GM12878 (cell line): ENCODE data around the gene XPO5. TPM values are rescaled to one million over a fixed set of nuclear protein-coding genes. Genes with fewer than 3 reads are reported as not detected.

Experiments used
- ATAC-seq: fragments of 200-7000 bp; cut with Tn5 transposase; 3 replicates; pipeline ENCODE4 v1.9.1; 2020; ENCODE audit warnings: mild to moderate bottlenecking, moderate library complexity
- BruUV-seq: library from RNA; stranded (reverse); fragments of 400-500 nt; replicated peaks from 2 replicates; lab custom pipeline; 2021; lab: Mats Ljungman, UMichigan
- CTCF ChIA-PET: fragments of 300-600 bp; sonication (Branson Sonifier 250); formaldehyde crosslinking; extraction: SDS; loops from one replicate; lab custom pipeline; 2021; ENCODE audit warnings: inconsistent platforms; lab: Yijun Ruan, JAX
- POLR2A ChIA-PET: fragments of 350-600 bp; formaldehyde crosslinking; extraction: SDS; loops from one replicate; lab custom pipeline; 2021; ENCODE audit warnings: inconsistent platforms; lab: Charles Lee
- RAD21 ChIA-PET: fragments of 300-600 bp; sonication (Branson Sonifier 250); formaldehyde crosslinking; loops from one replicate; lab custom pipeline; 2023; ENCODE audit warnings: antibody characterized with exemption; ENCODE audit not compliant: unreplicated experiment; lab: Charles Lee
- SMC1A ChIA-PET: fragments of 300-600 bp; sonication (Branson Sonifier 250); formaldehyde crosslinking; loops from one replicate; lab custom pipeline; 2023; ENCODE audit not compliant: unreplicated experiment, uncharacterized antibody; lab: Charles Lee
- DNase-seq: peaks from one replicate; pipeline ENCODE4 v3.0.0-alpha.2; 2011; ENCODE audit warnings: low read depth, low spot score
- FAIRE-seq: peaks from 3 replicates; lab custom pipeline; 2011; peaks lifted over from hg19 to GRCh38; lab: Jason Lieb, UNC
- H2AFZ ChIP-seq: 2 replicates; pipeline ENCODE4 v1.6.0; 2011; ENCODE audit warnings: low read depth, low read length, control low read depth; ENCODE audit not compliant: control insufficient read depth
- H3K27ac ChIP-seq: 2 replicates; pipeline ENCODE4 v1.5.1; 2011; ENCODE audit warnings: control low read depth; ENCODE audit not compliant: control insufficient read depth, insufficient read depth
- H3K27me3 ChIP-seq, 2 experiments: replicated peaks in 1 of 2; 2 replicates each; pipeline versions ENCODE4 v1.6.0 to v1.6.1; 2011; ENCODE audit warnings: low read length in 1 of 2; ENCODE audit not compliant: control insufficient read depth in 2 of 2, insufficient read depth in 2 of 2
- H3K36me3 ChIP-seq, 2 experiments: 2 replicates each; pipeline ENCODE4 v1.5.1; 2011; ENCODE audit warnings: low read length in 1 of 2; ENCODE audit not compliant: control insufficient read depth in 2 of 2, insufficient read depth in 2 of 2
- H3K4me1 ChIP-seq: 2 replicates; pipeline ENCODE4 v1.6.1; 2011; ENCODE audit warnings: mild to moderate bottlenecking, low read length, moderate library complexity, mixed read lengths; ENCODE audit not compliant: control insufficient read depth, insufficient read depth
- H3K4me2 ChIP-seq: 2 replicates; pipeline ENCODE4 v1.6.0; 2011; ENCODE audit warnings: control low read depth; ENCODE audit not compliant: control insufficient read depth, insufficient read depth
- H3K4me3 ChIP-seq: fragments of 200-600 bp; sonication (generic); 2 replicates; pipeline ENCODE4 v1.5.1; 2016
- H3K79me2 ChIP-seq: 2 replicates; pipeline ENCODE4 v1.6.0; 2011; ENCODE audit warnings: low read length; ENCODE audit not compliant: control insufficient read depth, insufficient read depth
- H3K9ac ChIP-seq: 2 replicates; pipeline ENCODE4 v1.8.0; 2011; ENCODE audit warnings: low read length, control low read depth, mixed read lengths; ENCODE audit not compliant: control insufficient read depth, insufficient read depth
- H3K9me3 ChIP-seq: replicated peaks from 3 replicates; pipeline ENCODE4 v1.5.1; 2011; ENCODE audit warnings: mild to moderate bottlenecking, low read length; ENCODE audit not compliant: control insufficient read depth, insufficient read depth
- H4K20me1 ChIP-seq: 2 replicates; pipeline ENCODE4 v1.6.0; 2011; ENCODE audit not compliant: control insufficient read depth, insufficient read depth
- ASH2L ChIP-seq: fragments of 300-600, 200-600 bp; sonication (generic); IDR thresholded peaks from 2 replicates; pipeline ENCODE4 v1.6.1; 2017; ENCODE audit warnings: low read depth, mild to moderate bottlenecking, borderline replicate concordance
- DPF2 ChIP-seq: fragments of 450-650 bp; IDR thresholded peaks from 2 replicates; pipeline ENCODE4 v1.6.1; 2017; ENCODE audit warnings: mild to moderate bottlenecking
- EED ChIP-seq: sonication (generic); IDR thresholded peaks from 2 replicates; pipeline ENCODE4 v1.6.1; 2016; ENCODE audit warnings: antibody characterized with exemption, low read depth
- GATAD2B ChIP-seq: fragments of 450-650 bp; conservative IDR thresholded peaks from 2 replicates; pipeline ENCODE4 v1.6.1; 2017; ENCODE audit warnings: low read depth, mild to moderate bottlenecking, moderate library complexity
- MTA2 ChIP-seq: fragments of 450-650 bp; IDR thresholded peaks from 2 replicates; pipeline ENCODE4 v1.6.1; 2016; ENCODE audit warnings: low read depth, mild to moderate bottlenecking, moderate library complexity
- MYB ChIP-seq: fragments of 150-350 bp; IDR thresholded peaks from 2 replicates; pipeline ENCODE4 v1.6.1; 2014; ENCODE audit warnings: mild to moderate bottlenecking, low read depth, low read length, borderline replicate concordance
- TCF7 ChIP-seq: IDR thresholded peaks from 2 replicates; pipeline ENCODE4 v1.6.1; 2014; ENCODE audit warnings: antibody characterized with exemption, borderline replicate concordance
- ZNF274 ChIP-seq: IDR thresholded peaks from one replicate; pipeline ENCODE4 v1.8.0; 2011; ENCODE audit not compliant: insufficient read length, insufficient read depth
- ZNF384 ChIP-seq: IDR thresholded peaks from 2 replicates; pipeline ENCODE4 v1.6.1; 2012; ENCODE audit warnings: low read depth, mild to moderate bottlenecking, low read length, improper control_type of control experiment, borderline replicate concordance
- ZNF687 ChIP-seq: fragments of 450-650 bp; IDR thresholded peaks from 2 replicates; pipeline ENCODE4 v1.6.1; 2017; ENCODE audit warnings: mild to moderate bottlenecking, moderate library complexity
- WGBS: methylation state at CpG from one replicate; pipeline ENCODE4 v1.1.6; 2016; ENCODE audit warnings: low lambda C conversion rate; ENCODE audit not compliant: insufficient replicate concordance, insufficient coverage; ENCODE audit errors: missing lambda C conversion rate; 5-methylcytosine and 5-hydroxymethylcytosine counted together
- in situ Hi-C: fragments of 300-500 bp; cut with MboI; formaldehyde crosslinking; loops from 9 replicates; pipeline ENCODE4 v1.14.3; 2018; ENCODE audit warnings: mixed read lengths
- intact Hi-C: fragments of 100-400 bp; cut with micrococcal nuclease; formaldehyde crosslinking; loops from one replicate; pipeline ENCODE4 v1.14.2; 2022; ENCODE audit not compliant: unreplicated experiment
- polyA plus RNA-seq, 11 experiments: library from polyadenylated mRNA; depleted of rRNA in 4 of 11; unstranded in 6 of 11; stranded (reverse) in 5 of 11; fragments of >200 nt; fragmentation: Nextera tagmentation in 4 of 11; fragmentation: Illumina TruSeq in 1 of 11; extraction: Ambion mirVana in 4 of 11; extraction: Trizol in 1 of 11; gene quantifications; 1 replicate in 1 of 11; 2 replicates in 10 of 11; pipeline versions ENCODE4 v1.2.1 to v1.2.3, GENCODE V29; 2011 to 2016; ENCODE audit warnings: inconsistent platforms in 2 of 11, missing spikeins in 2 of 11, low read depth in 1 of 11
- total RNA-seq, 4 experiments: library from RNA; depleted of rRNA in 3 of 4; stranded (reverse); fragments of >200 nt in 3 of 4; fragmentation: Illumina TruSeq in 1 of 4; extraction: Trizol in 1 of 4; gene quantifications; 2 replicates each; pipeline versions ENCODE4 v1.2.1 to v1.2.3, GENCODE V29; 2013 to 2021
- TF ChIP-seq, protein P1 (sequence below): IDR thresholded peaks from 2 replicates; pipeline ENCODE4 v1.6.1; 2012; ENCODE audit warnings: low read length, inconsistent platforms
- TF ChIP-seq, protein P2 (sequence below): IDR thresholded peaks from 2 replicates; pipeline ENCODE4 v1.6.1; 2011; ENCODE audit warnings: low read depth, mild to moderate bottlenecking, low read length, moderate library complexity, borderline replicate concordance; ENCODE audit errors: extremely low read depth

The XPO5 gene
- total and polyA plus RNA-seq, 10 of the 15 experiments (the other 5 are each of a cell fraction or from before 2014, with no cell fraction given) = 11.3 to 76.0 (median 41.6) TPM

- TF ChIP-seq GATAD2B (no peak), MYB (no peak)
Observed at GRCh38 chr6:43517505-43518357, 58.1 kb downstream of the XPO5 start (continued).

DNA sequence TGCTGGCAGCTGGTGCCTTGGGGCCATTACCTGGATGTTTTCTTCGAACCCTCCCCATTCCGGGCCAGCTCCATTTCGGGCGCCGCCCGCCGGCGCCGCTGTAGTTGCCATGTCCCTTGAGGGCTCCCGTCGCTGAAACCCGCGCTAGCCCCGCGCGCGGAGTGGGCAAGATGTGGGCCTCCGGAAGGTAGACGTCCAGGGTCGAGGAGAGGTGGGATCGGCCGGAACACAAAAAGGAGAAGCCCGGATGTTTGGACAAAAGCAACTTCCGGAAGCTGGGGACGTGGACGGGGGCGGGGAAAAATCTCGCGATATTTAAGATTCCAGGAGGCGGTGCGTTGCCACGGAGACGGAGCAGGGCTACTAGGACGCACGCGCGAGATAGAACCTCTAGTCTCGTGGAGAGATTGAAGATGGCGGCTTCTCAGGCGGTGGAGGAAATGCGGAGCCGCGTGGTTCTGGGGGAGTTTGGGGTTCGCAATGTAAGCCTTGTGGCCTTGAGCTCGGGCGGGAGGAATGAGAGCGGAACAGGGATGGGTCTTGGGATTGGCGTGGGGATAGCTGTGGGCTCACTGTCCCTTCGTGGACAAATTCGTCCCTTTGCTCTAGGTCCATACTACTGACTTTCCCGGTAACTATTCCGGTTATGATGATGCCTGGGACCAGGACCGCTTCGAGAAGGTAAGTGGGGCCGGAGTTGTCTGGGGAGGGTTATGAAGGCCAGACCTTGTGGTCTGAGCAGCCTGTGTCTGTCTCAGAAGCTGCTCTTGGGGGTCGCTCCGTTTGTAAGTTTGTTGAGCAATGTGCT, 58.9 kb downstream of the XPO5 start, which contains the start of the genes POLR1C and YIPF3:
TSS of gene POLR1C (plus strand) at position 393 of the 808 bp plus-strand sequence. CDS start at position 414, 21 bp downstream.
TSS of gene YIPF3 (minus strand) at position 230 of the 808 bp plus-strand sequence. CDS start at position 111, 119 bp downstream.
- no TSS peak for BruUV-seq
- ChIA-PET POLR2A (interaction anchor here (0.5 to 1.7 kb wide), 10 partner anchors 8 to 587 kb away, joined by 3 to 9 read pairs (median 4); partner anchors contain the start of gene TJAP1), CTCF (interaction anchor here (0.6 to 3.3 kb wide), 8 partner anchors 8 to 119 kb away, joined by 3 to 28 read pairs (median 3); partner anchors contain the start of genes GTPBP2 and XPO5), SMC1A (interaction anchor here (0.5 to 3.1 kb wide), 3 partner anchors 11 to 224 kb away, joined by 3 to 16 read pairs (median 3); no protein-coding TSS in a partner anchor), RAD21 (interaction anchor here (1.0 to 1.4 kb wide), 6 partner anchors 10 to 155 kb away, joined by 3 to 4 read pairs (median 3); partner anchors contain the start of gene TJAP1)
- ATAC-seq (peak; percentile 95), FAIRE-seq (peak; percentile 96), DNase-seq (peak; percentile 95)
- peaks cover 41% of the 10 kb centered on the region for H3K79me2 ChIP-seq
- peak within 1 kb of the TSS; percentile 63 for H2AFZ ChIP-seq
- under 1% methylated on average over 57 of the region's 57 CpGs for whole genome bisulfite sequencing
- H3K36me3 ChIP-seq = peaks cover 18 to 28% of the 10 kb centered on the region in 2 experiments
- intact Hi-C loops (loop anchor here (2.0 kb wide), 1 partner anchor 346 kb away; the partner anchor contains the start of gene SRF), in situ Hi-C loops (no loop called here)
- peak within 1 kb of the TSS; percentile 93 for H3K4me2 ChIP-seq
- H3K9me3 ChIP-seq = no peaks in the 10 kb centered on the region
- H3K4me3 ChIP-seq = peak within 1 kb of the TSS; percentile 80
- peak within 1 kb of the TSS; percentile 76 for H3K27ac ChIP-seq
- H3K9ac ChIP-seq = peak within 1 kb of the TSS; percentile 88
- no peaks in the 10 kb centered on the region for H3K27me3 ChIP-seq
- H4K20me1 ChIP-seq = no peaks in the 10 kb centered on the region
- peaks cover 6% of the 10 kb centered on the region for H3K4me1 ChIP-seq
- TF ChIP-seq ASH2L = peak; percentile 90; the same call in 1 of the 2 replicates
- TF ChIP-seq, protein P1, sequence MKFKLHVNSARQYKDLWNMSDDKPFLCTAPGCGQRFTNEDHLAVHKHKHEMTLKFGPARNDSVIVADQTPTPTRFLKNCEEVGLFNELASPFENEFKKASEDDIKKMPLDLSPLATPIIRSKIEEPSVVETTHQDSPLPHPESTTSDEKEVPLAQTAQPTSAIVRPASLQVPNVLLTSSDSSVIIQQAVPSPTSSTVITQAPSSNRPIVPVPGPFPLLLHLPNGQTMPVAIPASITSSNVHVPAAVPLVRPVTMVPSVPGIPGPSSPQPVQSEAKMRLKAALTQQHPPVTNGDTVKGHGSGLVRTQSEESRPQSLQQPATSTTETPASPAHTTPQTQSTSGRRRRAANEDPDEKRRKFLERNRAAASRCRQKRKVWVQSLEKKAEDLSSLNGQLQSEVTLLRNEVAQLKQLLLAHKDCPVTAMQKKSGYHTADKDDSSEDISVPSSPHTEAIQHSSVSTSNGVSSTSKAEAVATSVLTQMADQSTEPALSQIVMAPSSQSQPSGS = no peak
- no peak for TF ChIP-seq ZNF274
- TF ChIP-seq, protein P2, sequence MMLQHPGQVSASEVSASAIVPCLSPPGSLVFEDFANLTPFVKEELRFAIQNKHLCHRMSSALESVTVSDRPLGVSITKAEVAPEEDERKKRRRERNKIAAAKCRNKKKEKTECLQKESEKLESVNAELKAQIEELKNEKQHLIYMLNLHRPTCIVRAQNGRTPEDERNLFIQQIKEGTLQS = no peak
- 0 out of 2 replicates have a peak, but pooled peaks have one; percentile 39 for TF ChIP-seq ZNF687
- no peak for TF ChIP-seq MTA2
- no peak for TF ChIP-seq ZNF384
- no peak for TF ChIP-seq EED
- no peak for TF ChIP-seq TCF7
- TF ChIP-seq DPF2 = no peak
